ENCODE data around the gene MPHOSPH9. TPM values are rescaled to one million over a fixed set of nuclear protein-coding genes. Genes with fewer than 3 reads are reported as not detected.

Gene MPHOSPH9
- total RNA-seq, 4 donors from 2014 or later = 14.0 to 44.3 (median 14.3) TPM

- Histone ChIP-seq H3K9me3 (no peaks in the 10 kb centered on the region), H3K36me3 (no peaks in the 10 kb centered on the region), H3K27ac (no peak overlapping the region), H3K4me3 (no peak overlapping the region), H3K4me1 (peaks cover 27% of the 10 kb centered on the region), H3K27me3 (no peaks in the 10 kb centered on the region)
- TF ChIP-seq POLR2A (IDR thresholded peaks at IDR 0.05) = no peak
- no peak for TF ChIP-seq EP300 (IDR thresholded peaks at IDR 0.05)
- no peak for TF ChIP-seq POLR2AphosphoS5 (IDR thresholded peaks at IDR 0.05)
- TF ChIP-seq CTCF (IDR thresholded peaks at IDR 0.05) = no peak
- no peak for DNase-seq (ENCODE audit: low spot score in 2 of 2)
- 82% methylated on average over 5 of the region's 6 CpGs for WGBS
Observed at GRCh38 chr12:123134826-123135225, 98.1 kb downstream of the MPHOSPH9 start.

- TF ChIP-seq CTCF (IDR thresholded peaks at IDR 0.05) (no peak), POLR2AphosphoS5 (IDR thresholded peaks at IDR 0.05) (no peak), POLR2A (IDR thresholded peaks at IDR 0.05) (no peak), EP300 (IDR thresholded peaks at IDR 0.05) (no peak)
- H3K27ac ChIP-seq = no peak overlapping the region
- 63% methylated on average over 7 of the region's 9 CpGs for WGBS
- no peaks in the 10 kb centered on the region for H3K36me3 ChIP-seq
- H3K9me3 ChIP-seq = no peaks in the 10 kb centered on the region
- peaks cover 26% of the 10 kb centered on the region for H3K4me1 ChIP-seq
- no peaks in the 10 kb centered on the region for H3K27me3 ChIP-seq
- H3K4me3 ChIP-seq = no peak overlapping the region
- DNase-seq (ENCODE audit: low spot score in 2 of 2) = no peak
Observed at GRCh38 chr12:123134271-123134671, 98.7 kb downstream of the MPHOSPH9 start.

- peaks cover 27% of the 10 kb centered on the region for H3K4me1 ChIP-seq
- H3K4me3 ChIP-seq = no peak overlapping the region
- H3K27me3 ChIP-seq = no peaks in the 10 kb centered on the region
- H3K9me3 ChIP-seq = no peaks in the 10 kb centered on the region
- no peak for DNase-seq (ENCODE audit: low spot score in 2 of 2)
- no peak overlapping the region for H3K27ac ChIP-seq
- TF ChIP-seq CTCF (IDR thresholded peaks at IDR 0.05) (no peak), EP300 (IDR thresholded peaks at IDR 0.05) (no peak), POLR2A (IDR thresholded peaks at IDR 0.05) (no peak), POLR2AphosphoS5 (IDR thresholded peaks at IDR 0.05) (no peak)
- no peaks in the 10 kb centered on the region for H3K36me3 ChIP-seq
- WGBS = 91% methylated on average over 9 of the region's 9 CpGs
Observed at GRCh38 chr12:123133701-123134100, 99.2 kb downstream of the MPHOSPH9 start.

- no peaks in the 10 kb centered on the region for H3K36me3 ChIP-seq
- peaks cover 27% of the 10 kb centered on the region for H3K4me1 ChIP-seq
- no peak for TF ChIP-seq CTCF (IDR thresholded peaks at IDR 0.05)
- no peak for TF ChIP-seq EP300 (IDR thresholded peaks at IDR 0.05)
- TF ChIP-seq POLR2AphosphoS5 (IDR thresholded peaks at IDR 0.05) = no peak
- 81% methylated on average over 3 of the region's 3 CpGs for WGBS
- no peak overlapping the region for H3K4me3 ChIP-seq
- no peak for DNase-seq (ENCODE audit: low spot score in 2 of 2)
- H3K9me3 ChIP-seq = no peaks in the 10 kb centered on the region
- H3K27ac ChIP-seq = no peak overlapping the region
- no peaks in the 10 kb centered on the region for H3K27me3 ChIP-seq
Observed at GRCh38 chr12:123132951-123133619, 99.9 kb downstream of the MPHOSPH9 start.

GRCh38 chr12:123131879-123132402 is 101.0 kb downstream of the MPHOSPH9 start:
- DNase-seq (ENCODE audit: low spot score in 2 of 2) = no peak
- 70% methylated on average over 10 of the region's 12 CpGs for WGBS
- H3K4me3 ChIP-seq = no peak overlapping the region

More at GRCh38 chr12:123131879-123132402, 101.0 kb downstream of the MPHOSPH9 start:
- Histone ChIP-seq H3K27ac (peak overlapping the region; percentile 51), H3K9me3 (no peaks in the 10 kb centered on the region), H3K36me3 (no peaks in the 10 kb centered on the region), H3K27me3 (no peaks in the 10 kb centered on the region), H3K4me1 (peaks cover 29% of the 10 kb centered on the region)
- peak in 1 of 2 donors; percentile 17 for TF ChIP-seq POLR2A (IDR thresholded peaks at IDR 0.05)
- TF ChIP-seq EP300 (IDR thresholded peaks at IDR 0.05) = no peak
- TF ChIP-seq CTCF (IDR thresholded peaks at IDR 0.05) = no peak

Data from suprapubic skin (tissue), 4 donors.